ENCODE measurements around the gene RTF2. TPM values are rescaled to one million over a fixed set of nuclear protein-coding genes. Genes with fewer than 3 reads are reported as not detected.

RTF2 gene
- total and polyA plus RNA-seq, 8 donors: 68.2 to 133 (median 127) TPM

DNA sequence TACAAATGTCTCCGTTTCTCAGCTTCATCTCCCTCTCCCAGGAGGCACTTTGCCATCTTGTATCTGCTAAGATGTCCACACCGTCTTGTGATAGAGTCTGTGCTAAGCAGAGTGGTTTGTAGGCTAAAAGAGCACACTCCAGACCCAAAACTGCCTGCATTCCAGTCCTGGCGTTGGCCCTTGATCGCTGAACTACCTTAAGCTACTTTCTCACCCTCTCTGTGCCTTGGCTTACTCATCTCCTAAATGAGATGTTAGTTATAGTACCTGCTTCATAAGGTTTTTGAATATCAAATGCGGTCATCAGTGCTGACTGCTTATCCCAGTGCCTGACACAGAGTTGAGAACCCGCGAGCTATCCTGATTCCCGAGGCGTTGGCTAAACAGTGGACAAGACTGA lies 42.4 kb upstream of the RTF2 start:
- Histone ChIP-seq H3K27me3 (no peaks in the 10 kb centered on the region), H3K4me1 (peaks cover 36 to 87% of the 10 kb centered on the region in 2 donors), H3K36me3 (no peaks in the 10 kb centered on the region), H3K27ac (no peak overlapping the region), H3K9me3 (no peaks in the 10 kb centered on the region), H3K4me3 (no peak overlapping the region)
- intact Hi-C loops (cut with DNase I): no loop called here
- no peak for DNase-seq
- ATAC-seq: no peak
- TF ChIP-seq, protein P1, sequence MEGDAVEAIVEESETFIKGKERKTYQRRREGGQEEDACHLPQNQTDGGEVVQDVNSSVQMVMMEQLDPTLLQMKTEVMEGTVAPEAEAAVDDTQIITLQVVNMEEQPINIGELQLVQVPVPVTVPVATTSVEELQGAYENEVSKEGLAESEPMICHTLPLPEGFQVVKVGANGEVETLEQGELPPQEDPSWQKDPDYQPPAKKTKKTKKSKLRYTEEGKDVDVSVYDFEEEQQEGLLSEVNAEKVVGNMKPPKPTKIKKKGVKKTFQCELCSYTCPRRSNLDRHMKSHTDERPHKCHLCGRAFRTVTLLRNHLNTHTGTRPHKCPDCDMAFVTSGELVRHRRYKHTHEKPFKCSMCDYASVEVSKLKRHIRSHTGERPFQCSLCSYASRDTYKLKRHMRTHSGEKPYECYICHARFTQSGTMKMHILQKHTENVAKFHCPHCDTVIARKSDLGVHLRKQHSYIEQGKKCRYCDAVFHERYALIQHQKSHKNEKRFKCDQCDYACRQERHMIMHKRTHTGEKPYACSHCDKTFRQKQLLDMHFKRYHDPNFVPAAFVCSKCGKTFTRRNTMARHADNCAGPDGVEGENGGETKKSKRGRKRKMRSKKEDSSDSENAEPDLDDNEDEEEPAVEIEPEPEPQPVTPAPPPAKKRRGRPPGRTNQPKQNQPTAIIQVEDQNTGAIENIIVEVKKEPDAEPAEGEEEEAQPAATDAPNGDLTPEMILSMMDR (IDR thresholded peaks at IDR 0.05): no peak

DNA sequence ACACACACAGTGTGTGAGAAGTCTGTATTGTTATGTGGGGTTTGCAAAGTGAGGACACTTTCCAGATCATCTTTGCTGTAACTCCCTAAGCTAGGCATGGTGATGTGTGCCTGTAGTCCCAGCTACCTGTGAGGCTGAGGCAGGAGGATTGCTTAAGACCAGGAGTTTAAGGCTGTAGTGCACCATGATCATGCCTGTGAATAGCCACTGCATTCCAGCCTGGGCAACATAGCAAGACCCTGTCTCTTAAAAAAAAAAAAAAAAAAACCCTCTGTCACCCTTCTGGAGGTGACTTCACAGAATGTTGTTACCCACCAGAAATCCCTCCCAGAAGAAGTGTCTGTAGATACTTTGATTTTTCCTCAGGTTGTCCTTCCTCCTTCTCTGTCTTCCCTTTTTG lies 41.5 kb upstream of the RTF2 start:
- peaks cover 36 to 78% of the 10 kb centered on the region in 2 donors for H3K4me1 ChIP-seq
- no peaks in the 10 kb centered on the region for H3K27me3 ChIP-seq
- no peak for ATAC-seq
- no peak overlapping the region for H3K4me3 ChIP-seq
- no peaks in the 10 kb centered on the region for H3K9me3 ChIP-seq
- DNase-seq: no peak
- TF ChIP-seq, protein P1 (IDR thresholded peaks at IDR 0.05): no peak
- H3K36me3 ChIP-seq: no peaks in the 10 kb centered on the region
- intact Hi-C loops (cut with DNase I): no loop called here
- H3K27ac ChIP-seq: peak overlapping the region in 1 of 2 donors; percentile 66

DNA sequence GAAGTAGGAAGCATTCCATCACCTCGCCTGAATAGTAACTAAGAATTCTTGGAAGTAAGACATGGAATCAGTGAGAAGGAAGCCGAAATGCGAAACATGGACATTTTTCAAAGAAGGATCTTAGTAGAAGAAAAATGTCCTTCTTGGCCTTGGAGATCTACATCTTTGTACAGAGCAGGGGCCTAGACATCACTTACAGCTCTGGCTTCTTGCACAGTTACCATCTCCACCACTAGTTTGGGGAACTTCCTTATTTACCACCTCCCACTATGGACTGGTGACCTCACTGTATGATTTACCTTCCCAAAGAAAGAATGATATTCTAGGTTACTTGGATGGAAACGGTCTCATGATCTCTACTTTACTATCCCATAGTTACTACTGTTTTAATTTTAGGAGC lies 40.6 kb upstream of the RTF2 start:
- Histone ChIP-seq H3K9me3 (no peaks in the 10 kb centered on the region), H3K36me3 (no peaks in the 10 kb centered on the region), H3K27me3 (no peaks in the 10 kb centered on the region), H3K27ac (peak overlapping the region; percentile 20 to 66), H3K4me1 (peaks cover 29 to 69% of the 10 kb centered on the region in 2 donors), H3K4me3 (no peak overlapping the region)
- TF ChIP-seq, protein P1 (IDR thresholded peaks at IDR 0.05): no peak
- no peak for DNase-seq
- peak; percentile 17 for ATAC-seq
- intact Hi-C loops (cut with DNase I): no loop called here

DNA sequence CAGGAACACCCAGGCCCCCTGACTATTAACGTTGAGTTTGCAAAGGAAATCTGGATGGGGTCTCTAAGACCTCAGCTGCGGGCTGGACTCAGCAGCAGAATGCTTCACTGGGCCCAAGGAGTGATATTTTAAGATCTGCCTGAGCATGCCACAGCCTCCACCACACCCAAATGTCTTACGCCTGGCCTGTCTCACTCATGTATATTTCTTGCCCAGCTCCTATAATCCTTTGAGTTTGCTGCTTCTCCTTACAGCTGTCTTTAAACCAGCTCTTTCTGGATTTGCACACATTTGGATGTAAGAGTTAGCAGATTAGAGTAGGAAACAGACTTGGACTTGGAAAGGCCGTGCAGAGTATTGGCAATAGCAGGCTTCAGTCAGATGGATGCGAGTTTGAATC lies 40.0 kb upstream of the RTF2 start:
- ATAC-seq (no peak), DNase-seq (no peak)
- Histone ChIP-seq H3K27ac (peak overlapping the region; percentile 20 to 66), H3K4me3 (no peak overlapping the region), H3K36me3 (no peaks in the 10 kb centered on the region), H3K9me3 (no peaks in the 10 kb centered on the region), H3K27me3 (no peaks in the 10 kb centered on the region), H3K4me1 (peaks cover 26 to 63% of the 10 kb centered on the region in 2 donors)
- intact Hi-C loops (cut with DNase I): no loop called here
- TF ChIP-seq, protein P1 (IDR thresholded peaks at IDR 0.05): no peak

DNA sequence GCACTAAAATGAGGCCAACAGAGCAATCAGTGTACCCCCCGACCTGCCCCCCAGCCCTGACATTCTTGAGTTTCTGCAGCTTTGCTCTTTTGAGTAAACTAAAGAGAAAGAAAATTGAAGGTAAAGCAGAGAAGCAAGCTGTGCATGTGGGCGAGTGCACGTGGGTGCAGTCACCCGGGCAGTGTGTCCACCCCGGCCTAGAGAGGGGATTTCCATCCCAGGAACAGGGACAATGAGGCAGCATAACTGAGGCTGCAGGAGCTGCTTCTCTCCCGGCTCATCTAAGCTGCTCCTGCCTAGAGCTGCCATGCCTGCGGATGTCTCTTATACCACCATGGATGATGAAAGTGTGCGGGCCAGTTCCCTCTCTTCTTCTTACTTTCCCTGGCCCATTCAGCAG lies 39.5 kb upstream of the RTF2 start:
- ATAC-seq: no peak
- intact Hi-C loops (cut with DNase I): no loop called here

More for the DNA sequence above, 39.5 kb upstream of the RTF2 start:
- peak overlapping the region; percentile 26 to 66 for H3K27ac ChIP-seq
- no peaks in the 10 kb centered on the region for H3K9me3 ChIP-seq
- no peak overlapping the region for H3K4me3 ChIP-seq
- H3K27me3 ChIP-seq: no peaks in the 10 kb centered on the region
- TF ChIP-seq, protein P1 (IDR thresholded peaks at IDR 0.05): no peak
- H3K4me1 ChIP-seq: peaks cover 25 to 58% of the 10 kb centered on the region in 2 donors
- H3K36me3 ChIP-seq: no peaks in the 10 kb centered on the region
- DNase-seq: no peak
